ENCODE results near the gene TECPR1. TPM values are rescaled to one million over a fixed set of nuclear protein-coding genes. Genes with fewer than 3 reads are reported as not detected.

TECPR1 gene
- total RNA-seq, 1 donor from 2014 or later, result 39.9 TPM

DNA sequence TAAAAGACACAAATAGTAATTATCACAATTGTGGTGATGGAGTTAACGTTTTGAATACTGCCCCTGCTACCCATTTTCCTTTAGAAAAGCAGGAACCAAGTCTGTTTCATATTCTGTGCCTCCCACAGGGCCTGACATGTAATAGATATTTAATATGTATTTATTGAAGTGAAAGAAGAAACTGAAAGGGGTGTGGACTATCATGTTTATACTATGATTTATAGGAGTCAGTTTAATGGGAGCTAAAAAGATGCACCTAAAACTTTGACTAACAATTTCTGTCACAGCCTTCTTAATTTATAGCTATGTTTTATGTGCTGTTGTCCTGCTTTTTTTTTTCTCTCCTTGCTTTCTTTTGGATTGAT is 64.9 kb downstream of the TECPR1 start:
- peaks cover 26% of the 10 kb centered on the region for H3K36me3 Mint-ChIP-seq
- no peak overlapping the region for H3K4me3 Mint-ChIP-seq
- no peaks in the 10 kb centered on the region for H3K27me3 Mint-ChIP-seq
- no peaks in the 10 kb centered on the region for H3K9me3 Mint-ChIP-seq
- DNase-seq (ENCODE audit: extremely low spot score, unreplicated experiment), result no peak
- H3K27ac Mint-ChIP-seq, result no peak overlapping the region
- no peaks in the 10 kb centered on the region for H3K4me1 Mint-ChIP-seq (ENCODE audit: unreplicated experiment)
- TF ChIP-seq, protein P1, sequence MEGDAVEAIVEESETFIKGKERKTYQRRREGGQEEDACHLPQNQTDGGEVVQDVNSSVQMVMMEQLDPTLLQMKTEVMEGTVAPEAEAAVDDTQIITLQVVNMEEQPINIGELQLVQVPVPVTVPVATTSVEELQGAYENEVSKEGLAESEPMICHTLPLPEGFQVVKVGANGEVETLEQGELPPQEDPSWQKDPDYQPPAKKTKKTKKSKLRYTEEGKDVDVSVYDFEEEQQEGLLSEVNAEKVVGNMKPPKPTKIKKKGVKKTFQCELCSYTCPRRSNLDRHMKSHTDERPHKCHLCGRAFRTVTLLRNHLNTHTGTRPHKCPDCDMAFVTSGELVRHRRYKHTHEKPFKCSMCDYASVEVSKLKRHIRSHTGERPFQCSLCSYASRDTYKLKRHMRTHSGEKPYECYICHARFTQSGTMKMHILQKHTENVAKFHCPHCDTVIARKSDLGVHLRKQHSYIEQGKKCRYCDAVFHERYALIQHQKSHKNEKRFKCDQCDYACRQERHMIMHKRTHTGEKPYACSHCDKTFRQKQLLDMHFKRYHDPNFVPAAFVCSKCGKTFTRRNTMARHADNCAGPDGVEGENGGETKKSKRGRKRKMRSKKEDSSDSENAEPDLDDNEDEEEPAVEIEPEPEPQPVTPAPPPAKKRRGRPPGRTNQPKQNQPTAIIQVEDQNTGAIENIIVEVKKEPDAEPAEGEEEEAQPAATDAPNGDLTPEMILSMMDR (conservative IDR thresholded peaks at IDR 0.05), result no peak

DNA sequence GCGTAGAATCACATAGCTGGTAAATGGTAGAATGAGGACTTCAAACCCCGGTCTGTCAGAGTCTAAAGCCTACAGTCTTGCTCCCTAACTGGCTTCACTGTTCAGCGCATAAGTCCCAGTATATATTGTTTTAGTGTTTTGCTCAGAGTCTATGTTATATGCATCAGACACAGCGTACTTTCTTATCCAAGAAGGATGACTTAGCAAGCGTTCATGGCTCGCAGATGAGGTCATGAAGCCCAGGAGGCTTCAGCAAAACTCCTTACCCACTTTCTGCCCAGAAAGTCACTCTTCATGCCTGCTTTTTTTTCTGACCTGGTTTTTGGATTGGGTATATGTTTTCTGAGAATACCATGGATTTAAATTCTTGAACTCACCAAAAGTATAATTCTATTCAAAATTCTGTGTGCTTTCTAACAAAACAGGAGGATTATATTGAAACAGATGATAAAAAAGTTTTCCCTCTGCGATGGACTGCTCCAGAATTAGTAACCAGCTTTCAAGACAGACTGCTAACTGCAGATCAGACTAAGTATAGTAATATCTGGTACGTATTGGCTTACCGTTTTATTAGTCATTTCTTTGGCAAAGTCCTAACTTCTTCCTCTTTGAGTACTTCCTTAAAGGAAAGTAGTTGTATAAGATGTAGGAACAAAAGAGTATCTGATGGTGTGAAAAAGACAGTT is 65.4 kb downstream of the TECPR1 start:
- TF ChIP-seq, protein P1 (conservative IDR thresholded peaks at IDR 0.05), result no peak
- Mint-ChIP-seq H3K27me3 (no peaks in the 10 kb centered on the region), H3K27ac (no peak overlapping the region), H3K9me3 (no peaks in the 10 kb centered on the region), H3K4me1 (ENCODE audit: unreplicated experiment) (no peaks in the 10 kb centered on the region), H3K36me3 (peaks cover 28% of the 10 kb centered on the region), H3K4me3 (no peak overlapping the region)
- no peak for DNase-seq (ENCODE audit: extremely low spot score, unreplicated experiment)

DNA sequence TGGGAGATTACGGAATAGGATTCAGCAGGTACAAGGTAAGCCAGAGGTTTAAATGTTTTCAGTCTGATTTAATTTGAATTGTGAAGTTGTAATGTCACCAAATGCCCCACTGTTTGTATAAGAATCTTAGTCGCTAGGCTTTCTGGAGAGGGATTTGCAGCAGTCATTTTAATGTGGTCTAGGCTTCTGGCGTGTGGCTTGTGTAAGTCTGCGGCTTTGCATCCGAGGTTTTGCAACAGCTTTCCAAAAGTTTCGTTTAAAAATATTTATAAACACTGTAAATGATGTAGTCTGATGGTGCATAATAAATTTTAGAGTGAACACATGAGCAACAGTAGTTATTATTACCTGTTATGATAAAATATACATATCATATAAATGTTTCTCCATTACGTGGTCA is 66.9 kb downstream of the TECPR1 start:
- no peak for DNase-seq (ENCODE audit: extremely low spot score, unreplicated experiment)
- Mint-ChIP-seq H3K27me3 (no peaks in the 10 kb centered on the region), H3K36me3 (peaks cover 34% of the 10 kb centered on the region), H3K27ac (no peak overlapping the region), H3K4me3 (no peak overlapping the region), H3K4me1 (ENCODE audit: unreplicated experiment) (no peaks in the 10 kb centered on the region), H3K9me3 (no peaks in the 10 kb centered on the region)
- TF ChIP-seq, protein P1 (conservative IDR thresholded peaks at IDR 0.05), result no peak

DNA sequence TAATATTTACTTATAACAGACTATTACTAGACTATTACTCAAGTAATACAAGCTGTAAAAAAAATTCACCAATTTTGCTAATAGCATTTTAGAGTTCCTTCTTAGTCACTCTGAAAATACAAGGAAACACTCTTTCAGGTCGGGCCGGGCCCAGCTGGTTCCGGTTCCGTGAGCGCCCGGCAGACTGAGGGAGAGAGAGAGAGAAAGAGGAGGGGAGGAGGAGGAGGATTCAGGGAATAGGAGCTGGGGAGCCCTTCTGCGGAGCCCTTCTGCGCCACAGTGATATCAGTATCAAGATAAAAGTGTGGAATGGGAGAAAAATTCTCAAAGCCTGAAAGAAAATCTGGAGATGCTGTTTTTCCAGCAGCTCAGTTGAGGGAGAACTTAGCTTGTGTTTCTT is 71.3 kb downstream of the TECPR1 start:
- TF ChIP-seq, protein P1 (conservative IDR thresholded peaks at IDR 0.05), result no peak
- Mint-ChIP-seq H3K4me1 (ENCODE audit: unreplicated experiment) (no peaks in the 10 kb centered on the region), H3K9me3 (no peaks in the 10 kb centered on the region), H3K4me3 (no peak overlapping the region), H3K27ac (no peak overlapping the region), H3K36me3 (peaks cover 21% of the 10 kb centered on the region), H3K27me3 (no peaks in the 10 kb centered on the region)
- DNase-seq (ENCODE audit: extremely low spot score, unreplicated experiment), result no peak

DNA sequence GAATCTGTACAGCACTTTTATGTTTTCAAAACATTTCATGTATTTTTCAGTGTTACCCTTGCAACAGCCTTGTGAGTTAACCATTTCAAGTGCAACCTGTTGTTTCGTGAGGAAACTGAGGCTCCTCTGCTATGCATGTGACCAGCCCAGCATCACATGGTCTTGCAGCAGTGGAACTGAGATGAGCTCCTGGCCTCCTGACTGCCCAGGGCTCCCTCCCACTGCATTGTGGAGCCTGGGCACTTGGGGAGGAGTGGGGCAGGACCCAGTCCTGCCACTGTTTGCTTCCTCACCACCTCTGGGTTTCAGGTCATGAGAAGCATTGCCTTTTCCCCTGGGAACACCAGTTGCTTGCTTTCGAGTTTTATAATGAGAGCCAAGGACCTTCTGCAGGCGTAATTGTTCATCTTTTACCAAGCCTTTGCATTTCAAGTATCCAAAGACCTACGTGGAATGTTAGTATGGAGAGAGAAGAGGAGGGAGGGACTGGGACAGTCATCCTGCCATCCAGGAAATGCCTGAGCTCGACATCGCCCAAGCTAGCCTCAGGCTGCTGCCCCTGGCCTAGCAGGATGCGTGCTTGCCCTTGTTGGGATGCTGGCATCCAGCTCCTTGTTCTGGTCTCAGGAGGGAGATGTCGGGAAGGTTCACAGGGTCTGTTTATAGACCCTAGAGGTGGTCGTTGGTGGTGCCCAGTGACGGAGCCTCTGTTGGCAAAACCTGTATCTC is 73.1 kb downstream of the TECPR1 start:
- Mint-ChIP-seq H3K4me3 (no peak overlapping the region), H3K9me3 (no peaks in the 10 kb centered on the region), H3K27me3 (no peaks in the 10 kb centered on the region), H3K4me1 (ENCODE audit: unreplicated experiment) (no peaks in the 10 kb centered on the region), H3K36me3 (peaks cover 27% of the 10 kb centered on the region), H3K27ac (no peak overlapping the region)
- TF ChIP-seq, protein P1 (conservative IDR thresholded peaks at IDR 0.05), result no peak
- no peak for DNase-seq (ENCODE audit: extremely low spot score, unreplicated experiment)

All from type B pancreatic cell (in vitro differentiated cells).